Measurements from ENCODE around the gene ETV5. TPM values are rescaled to one million over a fixed set of nuclear protein-coding genes. Genes with fewer than 3 reads are reported as not detected.
"Not testable (repeated sequence)": the region's sequence is repeated elsewhere in the genome, so short reads cannot be mapped to it uniquely, and the experiment has no call there.

ETV5 gene
- total RNA-seq, 1 donor from 2014 or later = 16.3 TPM

DNA sequence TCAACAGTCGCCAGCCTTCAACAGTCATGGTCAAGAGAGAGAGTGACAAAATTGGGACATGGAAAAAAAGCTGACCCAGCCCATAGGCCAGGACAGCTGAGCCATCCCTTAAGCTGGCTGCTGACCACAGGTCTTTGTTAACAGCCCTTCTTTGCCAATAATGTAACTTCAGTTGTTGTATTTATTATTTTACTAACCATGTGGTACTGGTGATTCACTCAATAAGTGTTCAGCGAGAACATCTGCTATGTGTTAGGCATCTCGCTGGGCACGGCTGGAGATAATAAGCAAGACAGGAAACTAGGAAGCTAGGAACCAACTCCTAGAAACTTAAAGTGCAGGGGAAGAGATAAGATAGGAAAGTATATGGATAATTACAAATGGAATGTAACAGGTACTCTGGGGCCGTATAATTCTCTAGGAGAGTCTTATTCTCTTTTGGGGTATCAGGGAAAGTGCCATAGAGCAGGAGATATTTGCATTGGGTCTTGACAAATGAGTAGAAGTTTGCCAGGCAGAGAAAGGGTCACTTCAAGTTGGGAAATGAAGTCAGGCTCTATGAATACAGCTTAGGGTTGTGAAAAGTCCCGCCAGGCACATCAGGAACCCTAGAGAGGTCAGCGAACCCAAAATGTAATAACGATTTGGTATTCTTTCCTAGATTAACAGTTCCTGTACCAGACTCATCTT is 87.1 kb downstream of the ETV5 start:
- Histone ChIP-seq H3K4me2 (no peak overlapping the region), H3K9me3 (ENCODE audit: low read depth) (no peaks in the 10 kb centered on the region), H3K79me2 (ENCODE audit: low read depth) (no peaks in the 10 kb centered on the region), H3K36me3 (no peaks in the 10 kb centered on the region), H3F3A (ENCODE audit: low read depth) (no peaks in the 10 kb centered on the region), H4K20me1 (ENCODE audit: low read depth) (no peaks in the 10 kb centered on the region), H3K27ac (no peak overlapping the region), H2AFZ (replicated peaks) (no peak overlapping the region), H3K4me1 (no peaks in the 10 kb centered on the region), H3K4me3 (no peak overlapping the region), H3K27me3 (no peaks in the 10 kb centered on the region), H3K9ac (no peak overlapping the region)
- H3K4me3 Mint-ChIP-seq = no peak overlapping the region
- DNase-seq (ENCODE audit: low spot score) = no peak
- TF ChIP-seq, protein P1, sequence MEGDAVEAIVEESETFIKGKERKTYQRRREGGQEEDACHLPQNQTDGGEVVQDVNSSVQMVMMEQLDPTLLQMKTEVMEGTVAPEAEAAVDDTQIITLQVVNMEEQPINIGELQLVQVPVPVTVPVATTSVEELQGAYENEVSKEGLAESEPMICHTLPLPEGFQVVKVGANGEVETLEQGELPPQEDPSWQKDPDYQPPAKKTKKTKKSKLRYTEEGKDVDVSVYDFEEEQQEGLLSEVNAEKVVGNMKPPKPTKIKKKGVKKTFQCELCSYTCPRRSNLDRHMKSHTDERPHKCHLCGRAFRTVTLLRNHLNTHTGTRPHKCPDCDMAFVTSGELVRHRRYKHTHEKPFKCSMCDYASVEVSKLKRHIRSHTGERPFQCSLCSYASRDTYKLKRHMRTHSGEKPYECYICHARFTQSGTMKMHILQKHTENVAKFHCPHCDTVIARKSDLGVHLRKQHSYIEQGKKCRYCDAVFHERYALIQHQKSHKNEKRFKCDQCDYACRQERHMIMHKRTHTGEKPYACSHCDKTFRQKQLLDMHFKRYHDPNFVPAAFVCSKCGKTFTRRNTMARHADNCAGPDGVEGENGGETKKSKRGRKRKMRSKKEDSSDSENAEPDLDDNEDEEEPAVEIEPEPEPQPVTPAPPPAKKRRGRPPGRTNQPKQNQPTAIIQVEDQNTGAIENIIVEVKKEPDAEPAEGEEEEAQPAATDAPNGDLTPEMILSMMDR (IDR thresholded peaks at IDR 0.05) = no peak
- TF ChIP-seq EZH2 (IDR thresholded peaks at IDR 0.05) (no peak), EZH2phosphoT487 (IDR thresholded peaks at IDR 0.05) (no peak)
- H3K27ac Mint-ChIP-seq = no peak overlapping the region
- H3K27me3 Mint-ChIP-seq (ENCODE audit: insufficient read depth, low read depth) = no peaks in the 10 kb centered on the region
- no peaks in the 10 kb centered on the region for H3K36me3 Mint-ChIP-seq
- peaks cover 2% of the 10 kb centered on the region for H3K9me3 Mint-ChIP-seq
- no peaks in the 10 kb centered on the region for H3K4me1 Mint-ChIP-seq

DNA sequence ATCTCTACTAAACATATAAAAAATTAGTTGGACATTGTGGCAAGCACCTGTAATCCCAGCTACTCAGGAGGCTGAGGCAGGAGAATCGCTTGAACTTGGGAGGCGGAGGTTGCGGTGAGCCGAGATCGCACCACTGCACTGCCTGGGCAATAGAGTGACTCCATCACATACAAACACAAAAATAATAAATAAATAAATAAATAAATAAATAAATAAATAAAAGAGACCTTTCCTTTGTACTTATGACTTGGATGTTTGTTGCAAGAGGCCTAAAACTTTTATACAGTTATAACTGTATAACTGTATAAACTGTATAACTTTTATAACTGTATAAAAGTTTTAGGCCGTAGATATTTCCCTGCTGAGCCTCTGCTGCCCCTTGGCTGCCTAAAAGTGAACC is 87.6 kb downstream of the ETV5 start:
- H3K4me2 ChIP-seq; H3K27me3 ChIP-seq; H3K9me3 ChIP-seq (ENCODE audit: low read depth); H3K4me1 Mint-ChIP-seq; H3K4me3 Mint-ChIP-seq; H3K27ac Mint-ChIP-seq; H3K4me3 ChIP-seq; H4K20me1 ChIP-seq (ENCODE audit: low read depth); H3K36me3 Mint-ChIP-seq; H3K9me3 Mint-ChIP-seq; DNase-seq (ENCODE audit: low spot score); H3K27ac ChIP-seq; H2AFZ ChIP-seq (replicated peaks); H3K36me3 ChIP-seq; H3F3A ChIP-seq (ENCODE audit: low read depth); H3K9ac ChIP-seq; H3K79me2 ChIP-seq (ENCODE audit: low read depth); H3K27me3 Mint-ChIP-seq (ENCODE audit: insufficient read depth, low read depth); H3K4me1 ChIP-seq: not testable (repeated sequence)

DNA sequence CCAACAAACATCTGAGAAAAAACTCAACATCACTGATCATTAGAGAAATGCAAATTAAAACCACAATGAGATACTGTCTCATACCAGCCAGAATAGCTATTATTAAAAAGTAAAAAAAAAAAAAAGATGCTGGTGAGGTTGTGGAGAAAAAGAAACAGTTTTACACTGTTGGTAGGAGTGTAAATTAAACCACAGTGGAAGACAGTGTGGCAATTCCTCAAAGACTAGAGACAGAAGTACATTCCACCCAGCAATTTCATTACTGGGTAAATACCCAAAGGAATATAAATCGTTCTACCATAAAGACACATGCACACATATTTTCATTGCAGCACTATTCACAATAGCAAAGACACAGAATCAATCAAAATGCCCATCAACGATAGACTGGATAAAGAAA is 89.6 kb downstream of the ETV5 start:
- not testable (repeated sequence) for H3K27ac Mint-ChIP-seq; H3K4me1 ChIP-seq; H3K27me3 ChIP-seq; H3K4me3 ChIP-seq; H3K9ac ChIP-seq; H3K79me2 ChIP-seq (ENCODE audit: low read depth); DNase-seq (ENCODE audit: low spot score); H3K36me3 Mint-ChIP-seq; H3K4me3 Mint-ChIP-seq; H3K9me3 ChIP-seq (ENCODE audit: low read depth); H3K36me3 ChIP-seq; H3K4me2 ChIP-seq; H3K27me3 Mint-ChIP-seq (ENCODE audit: insufficient read depth, low read depth); H2AFZ ChIP-seq (replicated peaks); H3K9me3 Mint-ChIP-seq; H3K4me1 Mint-ChIP-seq; H4K20me1 ChIP-seq (ENCODE audit: low read depth); H3K27ac ChIP-seq; H3F3A ChIP-seq (ENCODE audit: low read depth)

- no peak overlapping the region for H3K9ac ChIP-seq
- no peak overlapping the region for H3K4me2 ChIP-seq
- TF ChIP-seq EZH2 (IDR thresholded peaks at IDR 0.05) = no peak
- TF ChIP-seq EZH2phosphoT487 (IDR thresholded peaks at IDR 0.05) = no peak
- TF ChIP-seq, protein P1 (IDR thresholded peaks at IDR 0.05) = no peak
- H2AFZ ChIP-seq (replicated peaks) = no peak overlapping the region
- no peaks in the 10 kb centered on the region for H3K36me3 ChIP-seq
- no peaks in the 10 kb centered on the region for H3K27me3 Mint-ChIP-seq (ENCODE audit: insufficient read depth, low read depth)
- no peaks in the 10 kb centered on the region for H3K9me3 ChIP-seq (ENCODE audit: low read depth)
- peaks cover 8% of the 10 kb centered on the region for H3K9me3 Mint-ChIP-seq
- no peak for DNase-seq (ENCODE audit: low spot score)
- H3F3A ChIP-seq (ENCODE audit: low read depth) = no peaks in the 10 kb centered on the region
- H3K27ac ChIP-seq = no peak overlapping the region
- H3K27me3 ChIP-seq = no peaks in the 10 kb centered on the region
- H3K36me3 Mint-ChIP-seq = no peaks in the 10 kb centered on the region
- H3K27ac Mint-ChIP-seq = no peak overlapping the region
- H3K4me1 ChIP-seq = no peaks in the 10 kb centered on the region
- H4K20me1 ChIP-seq (ENCODE audit: low read depth) = no peaks in the 10 kb centered on the region
- H3K4me3 Mint-ChIP-seq = no peak overlapping the region
- no peaks in the 10 kb centered on the region for H3K4me1 Mint-ChIP-seq
- H3K4me3 ChIP-seq = no peak overlapping the region
- H3K79me2 ChIP-seq (ENCODE audit: low read depth) = no peaks in the 10 kb centered on the region
Observed at GRCh38 chr3:186014866-186015265, 94.0 kb downstream of the ETV5 start.

Data from neural progenitor cell (in vitro differentiated cells).